Measurements from ENCODE around the gene PTPN23.

DNA sequence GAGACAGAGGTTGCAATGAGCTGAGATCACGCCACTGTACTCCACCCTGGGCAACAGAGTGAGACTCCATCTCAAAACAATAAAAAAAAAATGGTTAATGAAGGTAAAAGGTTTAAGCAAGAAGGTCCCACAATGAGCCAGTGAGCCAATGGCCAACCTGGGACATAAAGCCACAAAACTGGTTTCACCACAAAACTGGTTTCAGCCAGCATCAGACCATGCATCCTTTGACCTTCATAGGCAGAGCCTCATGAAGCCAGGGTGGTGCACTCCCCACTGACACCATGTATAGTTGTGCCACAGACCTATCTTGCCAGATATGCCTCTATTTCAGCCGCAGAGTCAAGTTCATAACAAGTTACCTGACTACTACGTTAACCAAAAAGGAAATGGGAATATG lies 53.0 kb downstream of the PTPN23 start:
- no peak for TF ChIP-seq CTCF (IDR thresholded peaks at IDR 0.05)
- no peak for TF ChIP-seq POLR2A (IDR thresholded peaks at IDR 0.05)
- no peak for TF ChIP-seq EP300 (IDR thresholded peaks at IDR 0.05)

All from tibial nerve (tissue), 4 donors.